ENCODE data around the gene BCAM.

Gene BCAM

GRCh38 chr19:44789943-44790483 lies 18.9 kb upstream of the BCAM start:
- no peak for DNase-seq (ENCODE audit: low read depth in 1 of 2, low spot score in 1 of 2)

DNA sequence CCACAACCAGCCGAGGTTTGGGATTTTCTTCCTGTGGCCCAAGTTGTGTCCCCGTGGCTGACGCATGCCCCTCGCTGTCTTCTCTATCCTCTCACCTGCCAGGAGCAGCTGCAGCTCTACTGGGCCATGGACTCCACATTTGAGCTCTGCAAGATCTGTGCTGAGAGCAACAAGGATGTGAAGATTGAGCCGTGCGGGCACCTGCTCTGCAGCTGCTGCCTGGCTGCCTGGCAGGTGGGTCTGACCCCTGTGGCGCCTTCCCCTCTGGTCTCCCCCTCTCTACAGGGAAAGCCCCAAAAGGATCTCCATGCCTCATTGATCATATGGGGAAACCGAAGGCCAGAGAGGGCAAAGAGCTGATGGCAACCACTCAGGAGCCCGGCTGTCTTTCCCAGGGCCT lies 16.6 kb upstream of the BCAM start:
- no peak for DNase-seq (ENCODE audit: low read depth in 1 of 2, low spot score in 1 of 2)

DNA sequence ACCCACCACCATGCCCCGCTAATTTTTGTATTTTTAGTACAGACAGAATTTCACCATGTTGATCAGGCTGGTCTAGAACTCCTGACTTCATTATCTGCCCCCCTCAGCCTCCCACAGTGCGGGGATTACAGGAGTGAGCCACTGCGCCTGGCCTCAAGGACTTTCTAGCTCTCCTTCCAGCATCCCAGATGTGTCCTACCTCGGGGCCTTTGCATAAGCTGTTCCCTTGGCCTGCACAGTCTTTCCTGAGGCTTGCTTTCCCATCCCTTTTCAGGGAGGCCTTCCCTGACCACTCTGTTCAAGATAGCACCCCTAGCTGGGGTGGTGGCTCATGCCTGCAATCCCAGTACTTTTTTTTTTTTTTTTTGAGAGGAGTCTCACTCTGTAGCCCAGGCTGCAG lies 14.3 kb upstream of the BCAM start:
- DNase-seq (ENCODE audit: low read depth in 1 of 2, low spot score in 1 of 2), result no peak

DNA sequence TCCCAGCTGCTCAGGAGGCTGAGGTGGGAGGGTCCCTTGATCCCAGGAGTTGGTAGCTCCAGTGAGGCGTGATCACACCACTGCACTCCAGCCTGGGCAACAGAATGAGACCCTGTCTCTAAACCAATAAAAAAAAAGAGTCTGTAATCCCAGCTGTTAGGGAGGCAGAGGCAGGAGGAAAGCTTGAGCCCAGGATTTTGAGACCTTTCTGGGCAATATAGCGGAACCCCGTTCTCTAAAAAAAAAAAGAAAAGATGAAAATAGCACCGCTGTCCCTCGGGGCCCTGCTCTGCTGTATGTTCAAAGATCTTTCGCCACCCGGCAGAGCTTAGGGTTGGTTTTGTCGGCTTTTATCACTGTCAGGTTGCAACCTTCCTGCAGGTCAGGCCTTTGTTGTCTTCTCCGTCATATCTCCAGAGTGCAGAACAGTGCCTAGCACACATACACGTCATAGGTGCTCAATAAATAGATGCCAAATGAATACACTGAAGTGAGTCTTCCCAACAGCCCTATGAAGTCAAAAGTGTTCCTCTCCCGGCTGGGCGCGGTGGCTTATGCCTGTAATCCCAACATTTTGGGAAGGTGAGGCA lies 13.4 kb upstream of the BCAM start:
- DNase-seq (ENCODE audit: low read depth in 1 of 2, low spot score in 1 of 2), result no peak

GRCh38 chr19:44796701-44797115 lies 12.2 kb upstream of the BCAM start:
- no peak for DNase-seq (ENCODE audit: low read depth in 1 of 2, low spot score in 1 of 2)

DNA sequence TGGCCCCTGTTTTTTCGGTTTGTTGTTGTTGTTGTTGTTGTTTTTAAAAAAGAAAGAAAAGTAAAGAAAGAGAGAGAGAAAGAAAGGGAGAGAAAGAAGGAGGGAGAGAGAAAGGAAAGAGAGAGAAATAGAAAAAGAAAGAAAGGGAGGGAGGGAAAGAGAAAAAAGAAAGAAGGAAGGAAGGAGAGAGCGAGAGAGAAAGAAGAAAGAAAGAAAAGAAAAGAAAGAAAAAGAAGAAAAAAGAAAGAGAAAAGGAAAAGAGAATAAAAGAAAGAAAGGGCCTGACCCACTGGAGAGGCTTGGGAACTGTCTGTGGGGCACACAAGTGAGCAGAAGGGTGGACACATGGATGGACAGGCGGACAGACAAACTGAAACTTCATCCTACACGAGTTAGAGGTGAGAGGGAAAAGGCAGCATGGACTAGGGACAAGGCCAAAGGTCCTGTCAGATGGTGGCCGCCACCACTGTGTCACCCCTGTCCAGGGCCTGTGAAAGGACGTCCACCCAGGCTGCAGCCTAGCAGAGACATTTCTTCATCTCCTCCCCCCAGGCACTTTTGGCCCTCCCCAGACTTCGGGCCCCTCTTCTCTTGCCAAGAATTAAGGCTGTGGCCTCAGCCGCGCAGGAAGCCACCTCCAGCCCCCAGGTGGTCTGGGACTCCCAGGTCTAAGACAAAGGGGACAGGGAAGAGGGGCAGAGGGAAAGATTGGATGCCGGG lies 9.1 kb upstream of the BCAM start:
- DNase-seq (ENCODE audit: low read depth in 1 of 2, low spot score in 1 of 2), result no peak

DNA sequence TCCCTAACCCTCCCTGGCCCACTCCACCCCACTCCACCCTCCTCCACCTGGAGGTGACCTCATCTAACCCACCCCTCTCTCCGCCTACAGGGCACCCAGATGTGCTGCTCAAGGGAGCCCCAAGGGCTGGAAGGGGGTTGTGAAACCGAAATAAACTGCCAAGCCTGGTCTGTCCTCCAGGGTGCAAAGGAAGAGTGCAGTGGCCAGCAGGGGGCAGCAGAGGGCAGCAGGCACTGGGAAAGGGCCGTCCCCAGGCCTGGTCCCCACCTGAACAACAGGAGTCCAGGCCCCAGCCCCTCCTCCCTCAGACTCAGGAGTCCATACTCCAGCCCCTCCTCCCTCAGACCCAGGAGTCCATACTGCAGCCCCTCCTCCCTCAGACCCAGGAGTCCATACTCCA lies 8.4 kb upstream of the BCAM start:
- DNase-seq (ENCODE audit: low read depth in 1 of 2, low spot score in 1 of 2), result peak; percentile 64 to 67

- no peak for DNase-seq (ENCODE audit: low read depth in 1 of 2, low spot score in 1 of 2)
Observed at GRCh38 chr19:44803442-44804428, 5.2 kb upstream of the BCAM start.

DNA sequence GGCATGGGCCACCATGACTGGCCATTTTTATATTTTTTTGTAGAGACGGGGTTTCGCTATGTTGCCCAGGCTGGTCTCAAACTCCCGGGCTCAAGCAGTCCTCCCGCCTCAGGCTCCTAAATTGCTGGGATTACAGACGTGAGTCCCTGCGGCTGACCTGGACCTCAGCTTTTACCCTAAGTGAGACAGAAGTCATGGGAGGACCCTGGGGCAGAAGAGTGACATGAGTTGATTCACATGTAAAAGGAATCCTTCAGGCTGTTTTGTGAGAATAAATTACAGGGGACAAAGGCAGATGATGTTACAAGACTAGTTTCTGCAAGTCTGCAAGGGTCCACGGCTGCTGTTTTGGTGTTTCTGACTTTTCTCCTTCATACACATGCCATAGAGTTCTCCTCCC lies 2.6 kb upstream of the BCAM start:
- DNase-seq (ENCODE audit: low read depth in 1 of 2, low spot score in 1 of 2), result no peak

GRCh38 chr19:44807162-44807561 lies 1.7 kb upstream of the BCAM start:
- no peak for DNase-seq (ENCODE audit: low read depth in 1 of 2, low spot score in 1 of 2)

DNA sequence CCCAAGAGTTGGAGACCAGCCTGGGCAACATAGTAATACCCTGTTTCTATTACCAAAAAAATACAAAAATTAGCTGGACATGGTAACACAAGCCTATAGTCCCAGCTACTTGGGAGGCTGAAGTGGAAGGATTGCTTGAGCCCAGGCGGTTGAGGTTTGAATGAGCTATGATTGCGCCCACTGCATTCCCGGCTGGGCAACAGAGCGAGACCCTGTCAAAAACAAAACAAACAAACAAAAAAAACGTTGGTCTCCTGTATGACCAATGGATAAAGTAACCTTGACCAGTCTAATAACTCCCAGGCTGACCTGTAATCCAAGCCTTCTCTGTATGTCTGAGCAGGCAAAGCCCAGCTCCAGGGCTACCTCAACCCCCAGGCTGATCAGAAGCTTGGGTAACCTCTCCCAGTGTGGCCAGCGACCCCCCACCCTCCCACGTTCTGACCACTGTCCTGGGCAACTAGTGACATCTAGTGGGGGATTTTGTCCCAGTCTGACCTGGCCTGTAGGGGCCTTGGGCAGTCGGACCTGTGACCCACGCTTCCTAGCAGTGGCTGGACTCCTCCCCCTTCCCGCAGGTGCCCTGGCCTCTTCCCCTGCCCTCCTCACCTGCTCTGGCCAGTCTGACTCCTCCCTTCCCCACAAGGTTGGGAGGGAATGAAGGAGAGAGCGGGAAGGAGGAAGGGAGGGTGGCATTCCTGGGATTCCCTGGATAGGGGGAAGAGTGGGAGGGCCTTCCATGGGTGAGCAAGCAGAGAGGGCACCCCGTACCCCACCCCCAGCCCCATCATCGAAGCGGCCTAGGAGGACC lies 1.0 kb upstream of the BCAM start:
- DNase-seq (ENCODE audit: low read depth in 1 of 2, low spot score in 1 of 2), result no peak

- no peak for DNase-seq (ENCODE audit: low read depth in 1 of 2, low spot score in 1 of 2)
Observed at GRCh38 chr19:44809577-44810233, 802 bp downstream of the BCAM start.

DNA sequence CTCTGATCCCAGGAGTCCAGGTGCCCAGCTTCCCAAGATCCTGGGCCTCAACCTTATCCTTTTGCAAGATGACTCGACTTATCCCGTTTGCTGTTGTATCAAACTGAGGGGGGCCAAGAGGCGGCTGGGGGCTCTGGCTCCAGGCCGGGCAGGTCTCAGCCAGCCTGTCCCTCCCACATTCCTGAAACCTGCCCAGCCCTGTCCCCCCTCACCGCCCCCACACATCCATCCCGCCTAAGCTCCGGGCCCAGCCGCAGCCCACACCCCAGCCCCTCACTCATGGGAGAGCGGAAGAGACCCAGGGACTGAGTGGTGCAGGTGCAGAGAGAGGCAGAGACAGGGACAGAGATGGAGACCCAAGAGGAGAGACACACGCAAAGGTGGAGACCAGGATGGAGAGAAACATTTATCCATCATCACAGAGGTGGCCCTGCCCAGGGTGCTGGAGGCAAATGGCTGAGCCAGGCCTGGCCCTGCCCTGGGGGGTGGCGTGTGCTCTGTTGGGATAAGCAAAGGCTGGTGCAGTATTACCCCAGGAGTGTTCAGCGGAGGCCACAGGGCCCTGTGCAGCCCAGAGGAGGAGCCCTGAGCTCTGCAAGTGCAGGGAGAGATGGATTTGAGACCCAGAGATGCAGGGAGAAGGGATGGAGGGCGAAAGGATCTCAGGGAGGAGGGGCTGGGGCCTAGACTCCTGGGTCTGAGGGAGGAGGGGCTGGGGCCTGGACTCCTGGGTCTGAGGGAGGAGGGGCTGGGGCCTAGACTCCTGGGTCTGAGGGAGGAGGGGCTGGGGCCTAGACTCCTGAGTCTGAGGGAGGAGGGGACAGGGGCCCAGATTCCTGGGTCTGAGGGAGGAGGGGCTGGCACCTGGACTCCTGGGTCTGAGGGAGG lies 1.6 kb downstream of the BCAM start:
- DNase-seq (ENCODE audit: low read depth in 1 of 2, low spot score in 1 of 2), result no peak

DNA sequence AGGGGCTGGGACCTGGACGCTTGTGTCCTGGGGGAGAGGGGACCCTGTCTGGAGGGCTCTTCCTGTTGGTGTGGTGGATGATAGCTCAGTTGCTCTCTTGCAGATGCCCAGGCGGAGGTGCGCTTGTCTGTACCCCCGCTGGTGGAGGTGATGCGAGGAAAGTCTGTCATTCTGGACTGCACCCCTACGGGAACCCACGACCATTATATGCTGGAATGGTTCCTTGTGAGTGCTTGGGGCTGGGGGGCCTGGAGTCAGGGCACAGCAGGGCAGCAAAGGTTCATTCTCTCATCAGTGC lies 2.2 kb downstream of the BCAM start:
- DNase-seq (ENCODE audit: low read depth in 1 of 2, low spot score in 1 of 2), result no peak

DNA sequence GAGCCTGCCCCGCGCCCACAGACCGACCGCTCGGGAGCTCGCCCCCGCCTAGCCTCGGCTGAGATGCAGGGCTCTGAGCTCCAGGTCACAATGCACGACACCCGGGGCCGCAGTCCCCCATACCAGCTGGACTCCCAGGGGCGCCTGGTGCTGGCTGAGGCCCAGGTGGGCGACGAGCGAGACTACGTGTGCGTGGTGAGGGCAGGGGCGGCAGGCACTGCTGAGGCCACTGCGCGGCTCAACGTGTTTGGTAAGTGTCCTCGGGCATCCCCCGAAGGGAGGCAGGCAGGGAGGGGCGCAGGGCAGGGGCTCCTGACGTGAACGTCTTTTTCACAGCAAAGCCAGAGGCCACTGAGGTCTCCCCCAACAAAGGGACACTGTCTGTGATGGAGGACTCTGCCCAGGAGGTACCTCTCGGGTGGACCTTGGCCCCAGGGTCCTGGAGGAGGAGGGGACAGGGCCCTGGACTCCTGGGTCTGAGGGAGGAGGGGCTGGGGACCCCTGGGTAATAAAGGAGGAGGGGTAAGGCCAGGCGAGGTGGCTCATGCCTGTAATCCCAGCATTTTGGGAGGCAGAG lies 3.3 kb downstream of the BCAM start:
- DNase-seq (ENCODE audit: low read depth in 1 of 2, low spot score in 1 of 2), result no peak

DNA sequence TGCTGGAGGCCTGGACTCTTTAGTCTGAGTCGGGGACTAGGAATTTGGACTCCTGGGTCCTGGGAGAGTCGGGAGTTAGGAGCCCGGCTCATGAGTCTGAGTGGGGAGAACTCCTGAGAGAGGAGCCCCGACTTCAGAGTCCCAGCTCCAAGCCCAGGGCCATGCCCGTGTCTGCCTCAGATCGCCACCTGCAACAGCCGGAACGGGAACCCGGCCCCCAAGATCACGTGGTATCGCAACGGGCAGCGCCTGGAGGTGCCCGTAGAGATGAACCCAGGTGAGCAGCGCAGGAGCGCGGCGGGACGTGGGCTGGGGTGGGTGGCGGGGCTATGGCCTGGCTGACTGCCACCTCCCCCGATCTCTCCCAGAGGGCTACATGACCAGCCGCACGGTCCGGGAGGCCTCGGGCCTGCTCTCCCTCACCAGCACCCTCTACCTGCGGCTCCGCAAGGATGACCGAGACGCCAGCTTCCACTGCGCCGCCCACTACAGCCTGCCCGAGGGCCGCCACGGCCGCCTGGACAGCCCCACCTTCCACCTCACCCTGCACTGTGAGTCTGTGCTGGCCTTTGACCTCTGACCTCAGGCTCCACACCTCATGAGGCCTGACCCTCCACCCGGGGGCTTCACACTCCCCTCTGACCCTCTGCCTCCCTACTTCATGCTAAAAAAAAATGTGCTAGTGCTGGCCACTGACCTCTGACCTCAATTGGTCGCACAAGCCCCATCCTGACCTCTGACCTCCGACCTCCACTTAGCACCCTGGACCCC lies 4.4 kb downstream of the BCAM start:
- DNase-seq (ENCODE audit: low read depth in 1 of 2, low spot score in 1 of 2), result no peak

GRCh38 chr19:44813841-44814470 lies 5.1 kb downstream of the BCAM start:
- no peak for DNase-seq (ENCODE audit: low read depth in 1 of 2, low spot score in 1 of 2)

- no peak for DNase-seq (ENCODE audit: low read depth in 1 of 2, low spot score in 1 of 2)
Observed at GRCh38 chr19:44814517-44814916, 5.6 kb downstream of the BCAM start.
